ENCODE results near the gene DPM3.
"Not testable (repeated sequence)": the region's sequence is repeated elsewhere in the genome, so short reads cannot be mapped to it uniquely, and the experiment has no call there.

The DPM3 gene

GRCh38 chr1:155175281-155175926 is 35.1 kb upstream of the DPM3 start:
- DNase-seq (ENCODE audit: low spot score): no peak

DNA sequence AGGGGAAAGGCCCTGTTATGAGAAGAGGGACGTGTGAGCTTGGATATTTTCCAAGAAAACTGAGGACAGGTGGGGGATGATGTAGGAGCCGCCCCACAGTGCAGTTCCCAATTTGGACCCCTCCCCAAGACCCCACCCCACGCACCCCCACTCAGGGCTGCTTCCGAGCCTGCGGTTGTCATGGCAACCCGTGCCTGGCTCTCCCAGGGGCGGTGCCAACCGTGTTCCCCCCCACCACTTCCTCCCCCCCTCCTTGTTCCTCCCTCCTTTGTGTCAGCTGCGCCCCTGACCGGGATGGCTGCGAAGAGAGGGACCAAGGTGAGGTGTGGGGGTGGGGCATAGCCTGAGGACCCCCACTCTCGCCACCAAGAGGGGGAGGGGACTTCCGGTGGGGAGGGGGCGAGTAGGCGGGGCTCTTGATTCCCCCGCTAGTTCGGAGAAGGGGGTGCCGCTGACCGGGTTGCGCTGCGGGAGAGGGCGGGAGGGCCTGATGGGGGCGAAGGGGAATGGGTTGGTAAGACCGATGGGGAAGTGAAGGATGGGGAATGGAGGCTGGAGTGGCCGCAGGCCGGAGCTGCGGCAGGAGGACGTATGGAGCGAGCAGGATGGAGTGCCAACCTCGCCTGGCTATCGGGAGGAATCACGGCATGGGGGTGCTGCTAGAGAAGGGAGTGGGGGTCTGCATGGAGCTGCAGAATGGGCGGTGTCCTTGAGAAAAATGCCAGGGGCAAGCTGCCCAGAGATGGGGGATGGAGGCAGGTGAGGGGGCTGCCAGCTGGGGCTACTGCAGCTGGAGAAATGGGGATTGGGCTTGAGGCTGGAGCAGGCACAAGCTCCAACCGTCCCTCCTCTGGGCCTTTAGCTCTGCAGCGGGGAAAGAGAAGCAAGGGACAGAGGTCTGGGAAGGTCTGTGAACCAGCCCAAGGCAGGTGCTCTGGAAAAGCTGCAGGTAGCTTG is 34.3 kb upstream of the DPM3 start:
- DNase-seq (ENCODE audit: low spot score): no peak

DNA sequence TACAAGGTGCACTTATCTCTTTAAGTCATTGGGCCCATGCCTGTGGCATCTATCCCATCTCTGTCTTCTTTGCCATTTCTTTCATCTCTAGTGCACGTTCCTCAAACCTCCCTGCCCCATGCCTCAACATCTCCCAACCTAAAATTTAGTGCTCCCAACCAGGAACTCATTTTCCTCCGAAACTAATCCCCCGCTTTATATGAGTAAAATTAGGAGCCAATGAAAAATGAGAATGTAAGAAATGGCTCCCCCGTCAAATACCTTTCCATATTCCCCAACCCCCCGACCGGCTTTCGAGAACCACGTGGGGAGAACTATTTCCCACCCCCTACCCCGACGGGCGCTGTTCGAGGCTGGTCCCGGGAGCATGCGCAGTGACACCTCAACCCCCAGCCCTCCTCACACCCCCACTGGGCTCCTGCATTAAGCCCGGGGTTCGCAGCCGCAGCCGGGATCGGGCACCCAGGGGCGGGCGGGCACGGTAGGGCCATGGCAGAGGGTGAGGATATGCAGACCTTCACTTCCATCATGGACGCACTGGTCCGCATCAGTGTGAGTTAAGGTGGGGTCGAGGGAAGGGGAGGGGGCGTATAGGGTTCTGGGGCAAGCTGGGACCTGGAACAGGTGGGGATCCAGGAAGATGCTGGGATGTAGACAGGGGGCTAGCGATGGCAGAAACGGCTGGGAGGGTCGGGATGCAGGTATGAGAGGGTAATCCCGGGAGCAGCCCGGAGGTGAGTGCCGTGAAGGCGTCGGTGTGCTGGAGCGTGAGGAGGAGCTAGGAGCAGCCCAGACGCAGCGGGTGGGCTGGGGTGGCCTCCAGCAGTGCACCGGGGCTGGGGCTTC is 33.4 kb upstream of the DPM3 start, which contains the start of gene TRIM46:
Gene TRIM46, plus strand, starts transcription at position 372 of the 846 bp plus-strand sequence. Its CDS starts 118 bp downstream, at position 490.
- DNase-seq (ENCODE audit: low spot score): peak; percentile 70

DNA sequence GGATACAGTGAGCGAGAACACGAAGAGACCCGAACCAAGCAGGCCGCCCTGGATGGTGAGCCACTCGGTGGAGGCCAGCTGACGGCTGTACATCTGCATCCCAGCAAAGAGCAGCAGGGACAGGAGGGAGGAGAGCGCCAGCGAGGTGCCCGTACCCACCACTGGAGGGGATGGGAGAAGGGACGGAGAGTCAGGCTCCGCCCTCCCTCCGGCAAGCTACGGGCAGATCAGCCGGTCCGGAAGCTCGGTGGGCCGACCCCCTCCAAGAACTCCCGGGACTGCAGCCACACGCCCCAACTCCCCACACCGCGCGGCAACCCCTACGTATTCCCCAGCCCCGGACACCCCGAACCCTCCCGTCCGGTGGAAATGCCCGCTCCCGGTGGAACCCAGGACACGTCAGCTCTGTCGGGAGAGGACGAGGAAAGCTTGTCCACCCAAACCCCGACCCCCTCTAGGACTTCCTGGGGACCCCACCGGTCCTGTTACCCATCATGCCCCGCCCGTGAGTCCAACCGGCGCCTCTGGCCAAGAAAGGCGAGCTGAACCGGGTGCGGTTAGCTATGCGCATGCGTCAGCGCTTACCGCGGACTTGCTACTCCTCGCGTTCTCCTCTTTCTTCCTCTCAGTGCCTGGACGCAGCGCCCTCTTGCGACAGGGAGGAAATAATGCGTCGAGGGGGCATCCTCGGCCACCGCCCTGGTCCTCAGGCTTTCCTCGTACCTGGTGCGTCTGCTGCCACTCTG is 32.6 kb upstream of the DPM3 start, which contains the start of gene KRTCAP2:
Gene KRTCAP2, minus strand, starts transcription at position 573 of the 746 bp plus-strand sequence. Its CDS starts 80 bp downstream, at position 493.
- peak; percentile 93 for DNase-seq (ENCODE audit: low spot score)

DNA sequence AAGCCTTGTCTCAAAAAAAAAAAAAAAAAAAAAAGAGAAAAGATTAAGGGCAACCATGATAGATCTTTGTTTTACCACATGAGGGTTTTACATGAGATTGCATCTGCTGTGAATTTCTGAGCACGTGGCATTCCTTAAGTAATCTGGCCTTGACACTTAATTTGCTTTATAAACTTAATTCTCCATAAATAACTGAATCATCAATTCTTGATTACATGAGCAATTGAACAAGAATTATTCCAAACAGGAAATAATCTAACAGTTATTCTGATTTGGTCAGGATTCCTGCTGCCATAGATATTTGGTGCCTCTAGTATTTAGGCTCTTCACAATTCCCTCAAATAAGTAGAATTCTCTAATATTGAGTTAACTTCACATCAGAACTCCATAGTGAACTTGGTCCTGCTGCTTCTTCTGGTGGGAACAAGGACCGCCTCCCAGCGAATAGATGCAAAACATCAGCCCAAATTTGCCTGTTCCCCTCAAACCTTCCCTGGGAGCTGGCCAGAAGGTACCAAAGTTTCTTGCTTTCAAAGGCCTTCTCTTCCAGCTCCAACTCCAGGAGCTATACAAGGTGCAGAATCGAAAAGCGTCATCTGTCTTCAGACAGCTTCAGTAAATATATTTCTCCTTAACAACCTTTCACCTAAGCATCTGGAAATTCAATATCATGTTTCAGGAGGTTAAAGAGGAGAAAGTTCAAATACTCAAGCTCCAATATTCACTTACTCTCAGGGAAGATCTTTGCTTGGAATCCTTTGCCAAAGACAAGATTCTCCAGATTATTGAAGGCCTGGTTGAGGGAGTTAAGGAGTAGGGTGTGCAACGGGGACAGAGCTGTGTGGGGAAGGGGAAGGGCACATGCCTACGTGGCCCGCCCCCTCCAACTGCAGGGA is 31.8 kb upstream of the DPM3 start:
- no peak for DNase-seq (ENCODE audit: low spot score)

GRCh38 chr1:155170806-155171205 is 30.5 kb upstream of the DPM3 start:
- DNase-seq (ENCODE audit: low spot score): no peak

- no peak for DNase-seq (ENCODE audit: low spot score)
These were observed 29.9 kb upstream of the DPM3 start for GRCh38 chr1:155170101-155170785.

- DNase-seq (ENCODE audit: low spot score): no peak
These were observed 29.2 kb upstream of the DPM3 start for GRCh38 chr1:155169541-155169940.

DNA sequence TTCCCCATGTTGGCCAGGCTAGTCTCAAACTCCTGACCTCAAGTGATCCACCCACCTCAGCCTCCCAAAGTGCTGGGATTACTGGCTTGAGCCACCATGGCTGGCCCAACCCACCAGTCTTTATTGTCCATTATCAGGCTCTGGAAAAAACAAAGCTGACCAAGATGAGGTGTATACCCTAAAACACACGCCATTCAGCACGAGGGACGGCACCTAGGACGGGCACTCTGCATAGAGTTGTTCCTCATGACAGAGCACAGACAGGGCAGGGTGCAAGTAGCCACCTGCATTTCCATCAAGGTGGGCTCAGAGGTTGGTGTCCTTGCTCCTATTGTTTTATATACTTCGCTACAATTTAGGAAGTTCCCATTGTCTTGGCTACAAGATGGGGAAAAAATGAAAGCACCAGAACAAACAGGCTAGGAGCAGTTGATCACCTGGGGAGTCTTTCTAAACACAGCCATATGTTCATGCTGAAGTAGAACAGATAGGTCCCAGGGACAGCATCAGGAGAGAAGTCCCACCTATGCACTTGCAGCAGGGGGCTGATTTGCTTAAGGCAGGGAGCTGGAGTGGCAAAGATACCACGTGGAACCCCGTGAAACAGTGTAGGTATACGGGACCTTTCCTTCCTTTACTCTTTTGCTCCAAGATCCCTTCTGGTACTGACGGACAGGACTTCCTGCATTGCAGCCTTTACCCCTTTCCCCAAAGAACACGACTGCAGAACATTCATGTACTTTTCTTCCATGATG is 28.3 kb upstream of the DPM3 start:
- no peak for DNase-seq (ENCODE audit: low spot score)

- DNase-seq (ENCODE audit: low spot score): not testable (repeated sequence)
These were observed 27.7 kb upstream of the DPM3 start for GRCh38 chr1:155168105-155168445.

DNA sequence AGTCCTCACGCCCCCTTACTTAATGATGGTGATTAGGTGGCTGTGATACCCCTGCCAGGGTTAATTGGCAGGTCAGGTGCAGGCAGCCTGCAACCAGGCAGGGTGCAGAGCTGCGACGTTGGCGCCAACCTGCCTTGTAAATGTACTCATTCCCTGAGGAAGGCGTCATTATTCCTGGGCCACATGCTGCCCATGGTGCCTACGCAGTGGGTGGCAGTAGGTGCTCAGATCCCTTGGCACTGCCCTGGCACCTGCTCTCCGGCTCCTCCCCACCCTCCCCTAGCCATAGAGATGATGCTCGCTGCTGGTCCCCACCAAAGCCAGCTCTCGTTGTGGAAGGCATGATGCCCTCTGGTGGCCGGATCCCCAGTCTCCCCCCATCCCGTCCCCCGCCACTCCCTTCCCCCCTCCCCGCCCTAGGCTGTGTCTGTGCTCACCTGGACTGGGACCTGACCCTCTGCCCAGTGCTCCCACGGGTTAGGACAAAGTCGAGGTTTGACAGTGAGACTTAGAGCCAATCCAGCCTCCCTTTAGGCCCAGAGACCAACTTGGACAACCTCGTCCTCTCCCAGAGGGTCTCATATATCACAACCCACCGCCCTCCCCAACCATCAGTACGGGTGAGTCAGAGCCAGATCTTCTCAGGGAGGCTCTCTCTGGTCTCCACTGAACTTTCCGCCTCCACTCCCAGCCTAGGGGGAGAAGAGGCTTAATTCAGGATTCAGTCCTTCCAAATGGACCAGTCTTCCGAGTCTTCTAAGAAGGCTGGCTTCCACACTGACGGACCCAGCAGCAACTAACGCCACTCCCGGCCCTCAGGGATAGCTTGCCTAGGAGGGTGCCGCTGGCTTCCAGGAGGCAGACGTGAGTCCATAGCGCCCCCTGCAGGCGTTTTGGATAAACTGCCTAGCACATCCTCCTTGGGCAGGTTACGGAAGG is 27.1 kb upstream of the DPM3 start:
- peak; percentile 93 for DNase-seq (ENCODE audit: low spot score)

DNA sequence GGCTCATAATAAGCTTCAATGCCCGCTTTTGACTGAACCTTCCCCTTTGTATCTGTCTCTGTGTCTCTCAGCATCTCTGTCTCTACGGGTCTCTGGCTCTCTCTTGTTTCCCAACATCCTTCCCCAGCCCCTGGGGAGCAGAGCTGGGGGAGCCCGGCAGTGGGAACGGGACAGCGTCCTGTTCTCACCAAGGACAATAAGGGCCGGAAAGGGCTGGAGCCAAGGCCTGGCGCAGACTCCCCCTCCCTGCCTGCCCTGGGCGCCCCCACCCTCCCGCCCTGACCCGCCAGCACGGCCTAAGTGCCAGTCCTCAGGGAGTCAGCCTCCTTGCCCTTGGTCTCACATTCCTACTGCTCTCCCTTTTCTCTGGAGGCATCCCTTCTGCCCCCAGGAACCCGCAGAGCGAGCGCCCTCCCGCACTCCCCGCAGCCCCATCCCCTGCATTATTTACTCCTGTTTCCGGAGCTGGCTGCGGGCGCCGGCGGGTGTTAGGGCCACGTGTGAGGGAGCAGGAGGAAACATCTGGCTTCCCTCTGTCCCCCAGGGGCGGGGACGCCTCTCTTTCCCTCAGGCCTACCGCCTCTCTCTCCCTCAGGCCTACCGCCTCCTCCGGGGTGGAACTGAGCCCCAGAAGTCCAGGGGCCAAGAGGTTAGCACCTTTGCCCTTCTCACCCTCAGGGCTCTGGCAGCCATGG is 26.3 kb upstream of the DPM3 start:
- DNase-seq (ENCODE audit: low spot score): peak; percentile 54

DNA sequence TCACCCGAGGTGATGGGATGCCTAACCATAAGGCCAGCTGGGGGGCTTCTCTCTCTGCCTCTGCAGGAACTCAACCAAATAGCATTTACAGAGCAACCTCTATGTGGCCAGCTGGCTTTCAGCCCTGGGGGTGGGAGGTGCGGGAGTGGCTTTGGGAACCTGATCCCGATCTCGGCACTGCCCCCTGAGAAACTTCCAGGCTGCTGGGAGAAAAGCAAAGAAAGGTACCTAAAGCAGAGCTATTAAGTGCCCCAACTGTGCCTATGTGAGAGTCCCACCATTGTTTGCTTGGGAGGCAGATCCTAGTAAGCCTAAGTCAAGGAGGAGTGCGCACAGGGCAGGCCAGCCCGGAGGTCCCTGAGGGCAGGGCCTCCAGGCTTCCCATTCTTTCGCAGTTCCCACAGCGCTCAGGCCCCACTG is 25.7 kb upstream of the DPM3 start:
- DNase-seq (ENCODE audit: low spot score): no peak

DNA sequence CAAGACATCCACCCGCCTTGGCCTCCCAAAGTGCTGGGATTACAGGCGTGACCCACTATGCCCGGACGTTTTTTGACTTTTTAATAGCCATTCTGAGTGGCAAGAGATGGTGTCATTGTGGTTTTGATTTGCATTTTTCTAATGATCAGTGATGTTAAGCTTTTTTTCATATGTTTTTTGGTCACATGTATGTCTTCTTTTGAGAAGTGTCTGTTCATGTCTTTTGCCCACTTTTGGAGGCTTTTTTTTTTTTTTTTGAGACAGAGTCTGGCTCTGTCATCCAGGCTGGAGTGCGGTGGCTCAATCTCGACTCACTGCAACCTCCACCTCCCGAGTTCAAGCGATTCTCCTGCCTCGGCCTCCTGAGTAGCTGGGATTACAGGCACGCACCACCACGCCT is 24.3 kb upstream of the DPM3 start:
- DNase-seq (ENCODE audit: low spot score): not testable (repeated sequence)

- DNase-seq (ENCODE audit: low spot score): not testable (repeated sequence)
These were observed 23.5 kb upstream of the DPM3 start for GRCh38 chr1:155163785-155164184.

- DNase-seq (ENCODE audit: low spot score): not testable (repeated sequence)
These were observed 22.3 kb upstream of the DPM3 start for GRCh38 chr1:155162631-155163030.

GRCh38 chr1:155160128-155160527 is 19.8 kb upstream of the DPM3 start:
- no peak for DNase-seq (ENCODE audit: low spot score)
